IMR-90 (cell line): Measurements from ENCODE around the gene PHAF1.

ENCODE experiments used
- BHLHE40 ChIP-seq: fragments of 150-350 bp; IDR thresholded peaks from 2 replicates; pipeline ENCODE4 v1.6.1; 2016; ENCODE audit warnings: mild to moderate bottlenecking, low read depth, low read length
- CEBPB ChIP-seq: IDR thresholded peaks from 2 replicates; pipeline ENCODE4 v1.6.1; 2012; ENCODE audit warnings: low read depth, low read length, improper control_type of control experiment
- MAFK ChIP-seq: IDR thresholded peaks from 2 replicates; pipeline ENCODE4 v1.6.1; 2012; ENCODE audit warnings: low read depth, low read length, improper control_type of control experiment
- MXI1 ChIP-seq: IDR thresholded peaks from 2 replicates; pipeline ENCODE4 v1.6.1; 2012; ENCODE audit warnings: low read depth, mild to moderate bottlenecking, low read length, moderate library complexity, borderline replicate concordance
- RAD21 ChIP-seq: IDR thresholded peaks from 2 replicates; pipeline ENCODE4 v1.6.1; 2012; ENCODE audit warnings: low read length, improper control_type of control experiment
- RCOR1 ChIP-seq: IDR thresholded peaks from 2 replicates; pipeline ENCODE4 v1.6.1; 2012; ENCODE audit warnings: mild to moderate bottlenecking, low read length, improper control_type of control experiment; ENCODE audit not compliant: insufficient replicate concordance
- RFX5 ChIP-seq: IDR thresholded peaks from 2 replicates; pipeline ENCODE4 v1.8.0; 2012; ENCODE audit warnings: low read depth, mild to moderate bottlenecking, low read length, moderate library complexity
- TF ChIP-seq, protein P1 (sequence below): conservative IDR thresholded peaks from 2 replicates; pipeline ENCODE4 v1.5.1; 2012; ENCODE audit warnings: mild to moderate bottlenecking, low read depth, low read length, improper control_type of control experiment
- TF ChIP-seq, protein P2 (sequence below): fragments of 150-350 bp; IDR thresholded peaks from 2 replicates; pipeline ENCODE4 v1.6.1; 2017; ENCODE audit warnings: mild to moderate bottlenecking, antibody characterized with exemption, low read length, low read depth

DNA sequence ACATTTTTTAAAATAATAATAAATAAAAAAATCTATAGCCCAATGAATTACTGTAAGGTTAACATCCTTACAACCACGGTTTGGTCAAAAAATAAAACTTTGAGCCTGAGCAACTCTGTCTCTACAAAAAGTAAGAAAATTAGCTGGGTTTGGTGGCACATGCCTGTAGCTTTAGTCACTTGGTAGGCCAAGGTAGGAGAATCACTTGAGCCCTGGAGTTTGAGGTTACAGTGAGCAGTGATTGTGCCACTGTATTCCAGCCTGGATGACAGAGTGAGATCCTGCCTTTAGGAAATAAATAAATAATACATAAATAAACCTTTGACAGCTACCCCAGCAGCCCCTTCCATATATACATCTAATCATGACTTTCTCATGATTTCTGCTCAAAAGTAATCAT is 26.9 kb upstream of the PHAF1 start:
- TF ChIP-seq RFX5 (no peak), MXI1 (no peak), MAFK (no peak), CEBPB (no peak), RCOR1 (no peak), BHLHE40 (no peak), RAD21 (no peak)
- TF ChIP-seq, protein P1, sequence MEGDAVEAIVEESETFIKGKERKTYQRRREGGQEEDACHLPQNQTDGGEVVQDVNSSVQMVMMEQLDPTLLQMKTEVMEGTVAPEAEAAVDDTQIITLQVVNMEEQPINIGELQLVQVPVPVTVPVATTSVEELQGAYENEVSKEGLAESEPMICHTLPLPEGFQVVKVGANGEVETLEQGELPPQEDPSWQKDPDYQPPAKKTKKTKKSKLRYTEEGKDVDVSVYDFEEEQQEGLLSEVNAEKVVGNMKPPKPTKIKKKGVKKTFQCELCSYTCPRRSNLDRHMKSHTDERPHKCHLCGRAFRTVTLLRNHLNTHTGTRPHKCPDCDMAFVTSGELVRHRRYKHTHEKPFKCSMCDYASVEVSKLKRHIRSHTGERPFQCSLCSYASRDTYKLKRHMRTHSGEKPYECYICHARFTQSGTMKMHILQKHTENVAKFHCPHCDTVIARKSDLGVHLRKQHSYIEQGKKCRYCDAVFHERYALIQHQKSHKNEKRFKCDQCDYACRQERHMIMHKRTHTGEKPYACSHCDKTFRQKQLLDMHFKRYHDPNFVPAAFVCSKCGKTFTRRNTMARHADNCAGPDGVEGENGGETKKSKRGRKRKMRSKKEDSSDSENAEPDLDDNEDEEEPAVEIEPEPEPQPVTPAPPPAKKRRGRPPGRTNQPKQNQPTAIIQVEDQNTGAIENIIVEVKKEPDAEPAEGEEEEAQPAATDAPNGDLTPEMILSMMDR = no peak
- TF ChIP-seq, protein P2, sequence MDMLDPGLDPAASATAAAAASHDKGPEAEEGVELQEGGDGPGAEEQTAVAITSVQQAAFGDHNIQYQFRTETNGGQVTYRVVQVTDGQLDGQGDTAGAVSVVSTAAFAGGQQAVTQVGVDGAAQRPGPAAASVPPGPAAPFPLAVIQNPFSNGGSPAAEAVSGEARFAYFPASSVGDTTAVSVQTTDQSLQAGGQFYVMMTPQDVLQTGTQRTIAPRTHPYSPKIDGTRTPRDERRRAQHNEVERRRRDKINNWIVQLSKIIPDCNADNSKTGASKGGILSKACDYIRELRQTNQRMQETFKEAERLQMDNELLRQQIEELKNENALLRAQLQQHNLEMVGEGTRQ = no peak
